GM18505 (cell line): ENCODE results near the gene KCP.

ENCODE experiments used
- ATAC-seq: cut with Tn5 transposase; IDR thresholded peaks from one replicate; pipeline ENCODE4 v1.9.1; 2021; ENCODE audit not compliant: unreplicated experiment
- POLR2A ChIP-seq: IDR thresholded peaks from 4 replicates; pipeline ENCODE4 v1.6.1; 2011; ENCODE audit warnings: borderline replicate concordance; ENCODE audit not compliant: insufficient read depth, insufficient read length; ENCODE audit errors: extremely low read depth

KCP gene

GRCh38 chr7:128934361-128935341 lies 24.1 kb upstream of the KCP start:
- ATAC-seq: no peak
- no peak for TF ChIP-seq POLR2A

- ATAC-seq: no peak
- TF ChIP-seq POLR2A: peak; percentile 64
These were observed 22.8 kb upstream of the KCP start for GRCh38 chr7:128933180-128933891.

DNA sequence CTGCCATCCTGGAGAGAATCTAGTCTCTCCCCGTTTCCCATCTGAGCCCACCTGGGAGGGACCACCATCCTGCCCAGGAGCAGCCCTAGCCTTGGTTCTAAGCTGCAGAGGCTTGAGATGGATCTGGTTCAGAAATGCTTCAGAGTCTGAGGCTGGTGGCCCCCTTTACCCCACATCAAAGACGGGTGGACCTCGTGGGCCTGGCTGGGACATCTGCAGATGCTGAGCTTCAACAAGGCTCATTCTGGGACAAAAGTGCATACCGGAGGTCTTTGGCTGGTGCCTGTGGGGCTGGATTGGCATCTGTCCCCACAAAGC lies 22.3 kb upstream of the KCP start:
- ATAC-seq: no peak
- no peak for TF ChIP-seq POLR2A

DNA sequence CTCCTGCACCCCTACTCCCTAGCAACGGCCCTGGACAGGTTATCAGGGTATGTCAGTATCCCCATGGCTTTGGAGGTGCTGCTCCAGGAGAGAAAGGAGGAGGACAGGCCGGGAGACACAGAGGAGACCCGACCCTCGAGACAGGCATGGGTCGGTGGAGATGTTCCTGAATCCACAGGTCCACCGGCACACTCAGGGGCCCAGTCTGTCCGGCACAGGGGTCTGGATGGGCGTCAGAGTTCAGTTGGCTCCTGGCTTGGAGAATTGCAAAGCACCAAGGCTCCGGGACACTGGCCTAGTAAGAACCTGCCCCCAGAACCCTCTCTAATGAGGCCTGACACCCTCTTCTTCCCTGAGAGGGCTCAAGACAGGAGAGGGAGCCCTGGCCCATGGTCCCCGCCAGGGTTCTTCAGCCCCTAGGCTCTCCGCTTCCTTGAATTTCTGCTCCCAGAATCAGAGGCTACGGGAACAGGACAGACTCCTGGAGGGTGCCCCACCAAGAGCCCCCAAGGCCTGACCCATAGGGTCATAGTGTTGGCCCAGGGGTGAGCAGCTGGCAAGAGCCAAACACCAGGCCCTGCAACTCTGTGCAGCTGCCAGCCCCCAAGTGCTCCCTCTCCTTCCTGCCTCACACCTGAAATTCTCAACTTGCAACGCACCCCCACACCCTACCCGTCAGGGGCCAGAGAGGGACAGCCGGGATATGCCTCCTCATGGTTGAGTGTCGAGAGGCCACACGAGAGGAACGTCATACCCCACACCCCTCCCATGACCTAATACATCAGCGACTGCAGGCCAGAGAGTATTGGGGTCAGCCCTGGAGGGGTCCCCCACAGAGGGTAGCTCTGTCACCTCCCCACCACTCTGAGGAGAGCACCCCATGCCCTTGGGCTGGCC lies 21.7 kb upstream of the KCP start:
- no peak for TF ChIP-seq POLR2A
- ATAC-seq: no peak

GRCh38 chr7:128931190-128931798 lies 20.8 kb upstream of the KCP start:
- ATAC-seq: no peak
- TF ChIP-seq POLR2A: no peak

DNA sequence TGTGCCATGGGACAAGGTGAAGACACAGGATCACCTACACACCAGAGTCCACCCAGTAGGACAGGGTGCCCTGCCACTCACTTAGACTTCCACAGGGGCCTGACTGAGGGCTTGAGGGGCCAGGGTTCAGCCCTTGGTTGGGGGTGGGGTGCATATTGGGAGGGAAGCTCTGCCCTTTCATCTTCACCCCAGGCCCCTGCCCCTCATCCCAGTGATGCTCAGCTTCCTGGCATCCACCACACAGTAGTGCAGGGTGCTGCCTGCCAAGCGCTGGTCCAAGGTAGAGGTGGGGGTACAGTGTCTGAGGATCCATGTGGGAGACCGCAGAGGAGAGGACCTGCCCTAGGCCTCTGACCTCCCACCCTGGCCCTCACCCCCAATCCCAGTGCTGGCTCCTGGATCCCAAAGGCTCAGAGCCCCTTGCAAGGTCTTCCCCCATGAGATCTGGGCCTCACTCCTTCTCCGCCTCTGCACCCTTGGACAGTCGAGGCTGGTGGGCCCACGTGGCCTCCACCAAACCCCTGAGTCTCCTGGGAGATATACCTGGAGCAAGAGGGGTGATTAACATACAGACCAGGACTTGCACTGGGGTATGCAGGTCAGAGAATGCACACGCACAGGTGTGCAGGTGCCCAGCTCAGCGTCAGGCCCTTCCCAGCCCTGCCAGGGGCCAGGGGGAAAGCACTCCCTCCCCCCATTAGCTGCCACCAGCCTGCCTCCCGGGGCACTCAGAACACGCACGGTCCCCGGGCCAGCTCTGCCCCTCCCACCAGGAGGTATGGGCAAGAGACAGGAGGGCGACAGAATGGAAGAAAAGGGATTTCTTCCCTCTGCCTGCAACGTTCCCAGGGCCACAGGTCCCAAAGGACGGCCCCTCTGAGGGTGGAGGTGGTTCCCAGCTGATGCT lies 18.6 kb upstream of the KCP start:
- no peak for TF ChIP-seq POLR2A
- ATAC-seq: no peak

GRCh38 chr7:128928159-128928813 lies 17.8 kb upstream of the KCP start:
- ATAC-seq: no peak
- TF ChIP-seq POLR2A: no peak

- ATAC-seq: no peak
- no peak for TF ChIP-seq POLR2A
These were observed 14.4 kb upstream of the KCP start for GRCh38 chr7:128924707-128925588.

DNA sequence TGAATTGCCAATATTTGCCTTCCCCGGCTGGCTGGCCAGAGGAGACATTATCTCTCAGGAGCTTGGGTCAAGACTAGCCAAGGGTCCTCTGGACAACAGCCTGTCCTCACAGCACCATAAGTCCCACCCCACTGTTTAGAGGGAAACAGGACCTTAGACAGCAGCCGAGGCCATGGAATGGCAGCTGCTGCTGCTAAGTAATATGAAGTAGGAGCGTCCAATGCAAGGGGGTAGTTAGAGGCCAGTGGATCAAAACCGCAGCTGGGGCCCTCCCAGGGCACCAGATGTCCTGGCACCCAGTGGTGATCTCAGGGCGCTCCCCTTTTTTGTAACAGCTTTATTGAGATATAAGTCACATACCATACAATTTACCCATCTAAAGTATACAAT lies 12.9 kb upstream of the KCP start:
- TF ChIP-seq POLR2A: no peak

GRCh38 chr7:128922496-128923410 lies 12.2 kb upstream of the KCP start:
- ATAC-seq: no peak
- TF ChIP-seq POLR2A: no peak

More for the DNA sequence above, 12.9 kb upstream of the KCP start:
- no peak for ATAC-seq

GRCh38 chr7:128921866-128922440 lies 11.4 kb upstream of the KCP start:
- TF ChIP-seq POLR2A: no peak
- no peak for ATAC-seq
